GM18502 (cell line): ENCODE data around the gene ASS1.

Experiments
- ATAC-seq: cut with Tn5 transposase; IDR thresholded peaks from one replicate; pipeline ENCODE4 v1.9.1; 2021; ENCODE audit warnings: mild to moderate bottlenecking; ENCODE audit not compliant: unreplicated experiment, poor library complexity

ASS1 gene

GRCh38 chr9:130451509-130452388, 7.0 kb downstream of the ASS1 start:
- no peak for ATAC-seq

DNA sequence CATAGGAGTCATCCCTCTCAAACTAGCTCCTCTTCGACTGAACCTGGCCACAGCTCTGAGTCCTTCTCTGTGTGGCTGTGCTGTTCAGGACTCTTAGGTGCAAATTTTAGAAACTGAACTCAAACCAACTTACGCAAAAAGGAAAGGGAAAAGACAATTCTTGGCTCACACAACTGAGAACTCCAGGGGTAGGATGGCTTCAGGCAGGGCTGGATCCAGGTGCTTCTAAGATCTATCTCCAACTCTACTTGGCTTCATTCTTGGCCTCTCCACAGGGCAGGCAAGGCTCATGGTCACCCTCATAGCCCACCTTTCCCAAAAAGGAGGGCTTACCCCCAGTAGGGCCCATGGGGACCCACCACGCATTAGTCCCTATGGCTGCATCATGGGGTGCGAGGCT, 8.1 kb downstream of the ASS1 start:
- ATAC-seq, result no peak

GRCh38 chr9:130453487-130453886, 8.7 kb downstream of the ASS1 start:
- no peak for ATAC-seq

DNA sequence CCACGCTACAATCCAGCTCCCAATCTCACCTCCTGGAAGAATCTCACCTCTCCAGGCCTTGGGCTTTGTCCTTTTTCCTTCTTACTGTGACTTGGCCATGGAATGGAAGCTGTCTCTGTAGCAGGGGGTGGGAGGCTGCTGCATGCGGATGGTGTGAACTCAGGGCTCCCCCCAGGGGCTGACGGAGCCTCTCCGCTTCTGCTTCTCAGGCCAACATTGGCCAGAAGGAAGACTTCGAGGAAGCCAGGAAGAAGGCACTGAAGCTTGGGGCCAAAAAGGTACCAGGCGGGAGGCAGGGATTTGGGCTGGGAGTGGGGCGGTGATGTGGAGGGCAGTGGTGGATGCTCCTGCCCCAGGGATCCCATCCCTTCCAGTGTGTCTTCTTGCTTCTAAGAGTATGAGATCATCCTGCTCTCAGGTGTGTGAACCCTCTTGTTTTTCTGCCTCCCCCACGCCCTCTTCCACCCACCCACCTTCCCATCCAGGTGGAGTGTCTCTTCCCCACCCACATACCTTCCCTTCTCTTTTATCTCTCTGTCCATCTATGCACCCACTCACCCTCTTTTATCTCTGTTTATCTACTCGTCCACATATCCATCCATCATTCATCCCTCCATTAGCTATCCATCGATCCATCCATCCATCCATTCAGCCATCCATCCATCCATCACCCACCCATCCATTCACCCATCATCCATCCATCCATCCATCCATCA, 9.5 kb downstream of the ASS1 start:
- ATAC-seq, result no peak

- ATAC-seq, result no peak
These were observed 10.1 kb downstream of the ASS1 start for GRCh38 chr9:130454812-130455325.

GRCh38 chr9:130458027-130458803, 13.5 kb downstream of the ASS1 start:
- ATAC-seq, result no peak

DNA sequence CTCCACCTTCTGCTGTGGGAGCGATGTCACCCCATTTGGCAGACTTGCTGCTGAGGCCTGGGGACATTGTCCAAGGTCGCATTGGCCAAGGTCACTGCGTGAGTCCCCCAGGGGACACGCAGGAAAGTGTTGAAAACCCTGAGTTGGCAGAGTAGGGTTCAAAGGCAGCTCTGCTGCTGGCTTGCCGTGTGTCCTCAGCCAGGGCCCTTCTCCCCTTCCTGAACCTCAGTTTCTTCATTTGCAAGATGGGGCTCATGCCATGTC, 14.0 kb downstream of the ASS1 start:
- ATAC-seq, result no peak

GRCh38 chr9:130459151-130459550, 14.4 kb downstream of the ASS1 start:
- ATAC-seq, result no peak

GRCh38 chr9:130459941-130460669, 15.3 kb downstream of the ASS1 start:
- ATAC-seq, result no peak

GRCh38 chr9:130461218-130461630, 16.5 kb downstream of the ASS1 start:
- no peak for ATAC-seq

GRCh38 chr9:130461731-130462130, 17.0 kb downstream of the ASS1 start:
- no peak for ATAC-seq

GRCh38 chr9:130462685-130463540, 18.2 kb downstream of the ASS1 start:
- no peak for ATAC-seq

GRCh38 chr9:130463763-130464745, 19.3 kb downstream of the ASS1 start:
- no peak for ATAC-seq

- no peak for ATAC-seq
These were observed 20.8 kb downstream of the ASS1 start for GRCh38 chr9:130465383-130466096.

DNA sequence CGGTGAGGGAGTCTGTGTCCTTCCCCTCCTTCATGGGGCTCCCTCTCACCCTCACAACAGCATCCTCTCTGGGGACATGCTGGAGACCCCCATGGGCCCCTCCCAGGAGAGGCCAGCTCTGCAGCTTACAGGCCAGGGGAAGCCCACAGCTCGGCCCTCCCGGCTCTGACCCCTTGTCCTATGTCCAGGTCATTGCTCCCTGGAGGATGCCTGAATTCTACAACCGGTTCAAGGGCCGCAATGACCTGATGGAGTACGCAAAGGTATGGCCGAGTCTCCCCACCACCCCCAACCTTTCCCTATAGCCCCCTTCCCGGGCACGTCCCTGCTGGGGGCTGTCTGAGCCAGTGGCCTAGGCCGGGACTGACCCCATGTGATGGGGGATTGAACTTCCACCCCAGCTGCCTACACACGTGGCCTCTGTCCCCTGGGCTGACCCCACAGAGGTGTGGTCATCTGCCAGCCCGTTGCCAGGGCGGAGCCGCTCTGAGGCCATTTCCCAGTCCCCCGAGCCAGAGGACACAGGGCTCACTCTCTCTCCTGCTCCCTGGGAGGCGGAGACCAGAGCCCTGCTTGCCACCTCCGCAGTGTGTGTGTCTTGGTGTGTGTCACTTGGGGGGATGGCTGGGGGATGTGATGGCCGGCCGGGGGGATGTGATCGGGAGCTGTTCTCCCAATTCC, 21.9 kb downstream of the ASS1 start:
- ATAC-seq, result no peak

- no peak for ATAC-seq
These were observed 22.6 kb downstream of the ASS1 start for GRCh38 chr9:130467316-130467715.

- ATAC-seq, result no peak
These were observed 23.8 kb downstream of the ASS1 start for GRCh38 chr9:130468566-130468965.
